ENCODE data around the gene DHODH. TPM values are rescaled to one million over a fixed set of nuclear protein-coding genes. Genes with fewer than 3 reads are reported as not detected.

Gene DHODH
- total and polyA plus RNA-seq, 2 of the 8 experiments (the other 6 are each of a cell fraction or from before 2014, with no cell fraction given), result 9.1 to 19.4 TPM

DNA sequence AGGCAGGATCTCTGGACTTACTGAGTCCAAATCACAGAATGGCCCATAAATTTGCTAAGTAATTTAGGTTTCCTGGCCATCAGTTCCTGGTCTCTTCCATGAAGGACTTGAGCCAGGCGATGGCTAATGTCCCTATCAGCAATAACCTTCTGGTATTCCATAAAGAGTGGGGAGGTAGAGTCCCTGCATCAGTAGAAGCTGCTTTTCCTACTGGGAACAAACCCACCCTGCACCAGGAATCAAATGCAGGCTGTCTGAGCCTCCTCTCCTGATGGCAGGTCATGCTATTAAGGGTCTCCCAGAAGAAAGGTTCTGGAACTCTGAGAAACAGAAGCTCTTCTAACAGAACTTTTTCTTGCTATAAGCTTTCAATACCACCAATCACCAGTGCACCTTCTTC lies 53.0 kb downstream of the DHODH start:
- DNase-seq (ENCODE audit: low read depth in 1 of 2, low spot score in 2 of 2) (no peak), FAIRE-seq (no peak)
- Histone ChIP-seq H3K36me3 (ENCODE audit: control insufficient read depth in 2 of 4, insufficient read depth in 4 of 4, low read length in 3 of 4) (no peaks in the 10 kb centered on the region), H3K23me2 (ENCODE audit: low read depth, low read length) (no peaks in the 10 kb centered on the region), H4K20me1 (replicated peaks in 1 of 2; ENCODE audit: control insufficient read depth in 1 of 2, insufficient read depth in 2 of 2, low read length in 2 of 2) (no peaks in the 10 kb centered on the region), H3K79me1 (ENCODE audit: low read depth, low read length) (no peaks in the 10 kb centered on the region), H3K79me2 (ENCODE audit: control insufficient read depth in 1 of 2, insufficient read depth in 2 of 2, low read length in 2 of 2) (no peaks in the 10 kb centered on the region), H3K18ac (ENCODE audit: extremely low read depth, low read length) (no peak overlapping the region), H3K4me3 (ENCODE audit: extremely low read depth in 1 of 4, insufficient read depth in 2 of 4, low read depth in 3 of 4, low read length in 4 of 4) (no peak overlapping the region), H3K9me3 (ENCODE audit: insufficient read depth in 2 of 2, low read depth in 1 of 2, low read length in 1 of 2) (no peaks in the 10 kb centered on the region), H3K27ac (ENCODE audit: low read depth, low read length) (no peak overlapping the region), H2AK5ac (ENCODE audit: low read depth, low read length) (no peak overlapping the region), H2BK5ac (ENCODE audit: low read depth, low read length) (no peak overlapping the region), H2BK12ac (ENCODE audit: low read depth, low read length) (no peak overlapping the region), H4K91ac (replicated peaks; ENCODE audit: insufficient read length, low read length) (no peak overlapping the region), H2BK20ac (ENCODE audit: low read length) (no peak overlapping the region), H3K4ac (replicated peaks; ENCODE audit: insufficient read length, low read depth, low read length) (no peak overlapping the region), H2BK120ac (replicated peaks; ENCODE audit: low read depth, low read length) (no peak overlapping the region), H3K4me1 (replicated peaks in 1 of 4; ENCODE audit: control insufficient read depth in 3 of 4, insufficient read depth in 4 of 4, low read length in 3 of 4) (no peaks in the 10 kb centered on the region), H3K27me3 (replicated peaks in 1 of 4; ENCODE audit: control insufficient read depth in 3 of 4, extremely low read depth in 1 of 4, insufficient read depth in 3 of 4, low read length in 3 of 4) (no peaks in the 10 kb centered on the region), H3K9ac (replicated peaks in 1 of 4; ENCODE audit: extremely low read depth in 1 of 4, low read depth in 3 of 4, low read length in 3 of 4) (no peak overlapping the region), H2AFZ (ENCODE audit: low read length) (no peak overlapping the region), H4K5ac (ENCODE audit: insufficient read length, low read depth, low read length) (no peak overlapping the region), H3K4me2 (ENCODE audit: insufficient read depth in 1 of 2, low read depth in 2 of 2, low read length in 2 of 2) (no peak overlapping the region), H3K23ac (ENCODE audit: insufficient read length) (no peak overlapping the region), H2BK15ac (ENCODE audit: low read length) (no peak overlapping the region), H3K56ac (replicated peaks; ENCODE audit: insufficient read length, low read depth, low read length) (no peak overlapping the region), H4K8ac (ENCODE audit: extremely low read depth, insufficient read depth, low read length) (no peak overlapping the region), H3K14ac (ENCODE audit: insufficient read length) (no peak overlapping the region)
- ChIA-PET CTCF (ENCODE audit: partially characterized antibody) (interaction anchor here (1.2 to 2.7 kb wide), 2 partner anchors 37 to 40 kb away, joined by 3 to 13 read pairs; no protein-coding TSS in a partner anchor), POLR2A (ENCODE audit: partially characterized antibody) (interaction anchor here (0.6 to 1.4 kb wide), 3 partner anchors 11 to 920 kb away, joined by 3 to 4 read pairs (median 4); partner anchors contain the start of genes DHX38 and TXNL4B)
- WGBS, 2 experiments (ENCODE audit: extremely low coverage in 1 of 2, insufficient coverage in 1 of 2, insufficient read length in 1 of 2, insufficient replicate concordance in 2 of 2, low coverage in 1 of 2, low lambda C conversion rate in 2 of 2, missing lambda C conversion rate in 1 of 2), result 78% methylated on average over 1 of the region's 1 CpG; no CpG with 5 or more reads in 1 of the 2 experiments
- TF ChIP-seq JUN (IDR thresholded peaks at IDR 0.05; ENCODE audit: low read depth, low read length) (no peak), SP1 (IDR thresholded peaks at IDR 0.05; ENCODE audit: low read depth, low read length) (no peak), POU5F1 (IDR thresholded peaks at IDR 0.05; ENCODE audit: low read depth, low read length) (no peak), NANOG (IDR thresholded peaks at IDR 0.05; ENCODE audit: insufficient read depth, low read depth, low read length, poor library complexity, severe bottlenecking) (no peak), TAF7 (optimal IDR thresholded peaks at IDR 0.05; ENCODE audit: borderline replicate concordance, low read depth, low read length) (no peak), SUZ12 (IDR thresholded peaks at IDR 0.05; ENCODE audit: low read length) (no peak), POLR2A (IDR thresholded peaks at IDR 0.05; ENCODE audit: control extremely low read depth in 1 of 2, low read depth in 2 of 2, low read length in 2 of 2) (no peak), FOSL1 (IDR thresholded peaks at IDR 0.05; ENCODE audit: insufficient read depth, low read depth, low read length) (no peak), NRF1 (IDR thresholded peaks at IDR 0.05; ENCODE audit: low read depth, low read length) (no peak), CHD2 (IDR thresholded peaks at IDR 0.05; ENCODE audit: low read length) (no peak), KDM1A (IDR thresholded peaks at IDR 0.05; ENCODE audit: borderline replicate concordance, low read length) (no peak)
- TF ChIP-seq, protein P1, sequence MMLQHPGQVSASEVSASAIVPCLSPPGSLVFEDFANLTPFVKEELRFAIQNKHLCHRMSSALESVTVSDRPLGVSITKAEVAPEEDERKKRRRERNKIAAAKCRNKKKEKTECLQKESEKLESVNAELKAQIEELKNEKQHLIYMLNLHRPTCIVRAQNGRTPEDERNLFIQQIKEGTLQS (IDR thresholded peaks at IDR 0.05; ENCODE audit: insufficient read depth, low read depth, low read length), result no peak
- TF ChIP-seq, protein P2, sequence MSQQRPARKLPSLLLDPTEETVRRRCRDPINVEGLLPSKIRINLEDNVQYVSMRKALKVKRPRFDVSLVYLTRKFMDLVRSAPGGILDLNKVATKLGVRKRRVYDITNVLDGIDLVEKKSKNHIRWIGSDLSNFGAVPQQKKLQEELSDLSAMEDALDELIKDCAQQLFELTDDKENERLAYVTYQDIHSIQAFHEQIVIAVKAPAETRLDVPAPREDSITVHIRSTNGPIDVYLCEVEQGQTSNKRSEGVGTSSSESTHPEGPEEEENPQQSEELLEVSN (IDR thresholded peaks at IDR 0.05), result no peak
